HG03378 (cell line): ENCODE data around the gene STAT5A.
"Not testable (repeated sequence)": the region's sequence is repeated elsewhere in the genome, so short reads cannot be mapped to it uniquely, and the experiment has no call there.

Experiments
- ATAC-seq: cut with Tn5 transposase; IDR thresholded peaks from one replicate; pipeline ENCODE4 v1.9.1; 2021; ENCODE audit warnings: mild to moderate bottlenecking, moderate library complexity; ENCODE audit not compliant: unreplicated experiment

Gene STAT5A

GRCh38 chr17:42287977-42288802 lies at the start of gene STAT5A:
Gene STAT5A, plus strand, starts transcription at chr17:42288498. Its CDS starts 914 bp downstream, at chr17:42289412.
- peak; percentile 38 for ATAC-seq

GRCh38 chr17:42239576-42239975 lies 48.7 kb upstream of the STAT5A start:
- ATAC-seq, result not testable (repeated sequence)

GRCh38 chr17:42240201-42240600 lies 48.1 kb upstream of the STAT5A start:
- no peak for ATAC-seq

GRCh38 chr17:42240863-42241262 lies 47.4 kb upstream of the STAT5A start:
- not testable (repeated sequence) for ATAC-seq

DNA sequence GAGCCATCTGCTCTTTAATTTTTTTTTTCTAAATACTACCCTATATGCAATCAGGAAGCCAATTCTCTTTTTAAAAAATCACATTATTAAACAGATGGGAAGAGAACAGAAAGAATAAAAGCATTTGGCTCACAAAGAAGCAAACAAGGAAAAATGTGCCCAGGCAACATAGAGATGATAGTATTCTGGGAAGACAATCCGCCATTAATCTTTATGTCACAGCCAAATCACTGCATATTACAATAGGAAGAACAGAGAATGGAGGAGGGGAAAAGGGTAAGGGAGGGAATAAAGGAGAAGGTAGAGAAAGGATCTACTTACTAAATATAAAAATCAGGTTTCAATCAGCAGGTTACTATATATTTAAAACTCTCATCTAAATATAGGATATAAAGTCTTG lies 46.4 kb upstream of the STAT5A start:
- ATAC-seq, result no peak

GRCh38 chr17:42243493-42243982 lies 44.8 kb upstream of the STAT5A start:
- no peak for ATAC-seq

DNA sequence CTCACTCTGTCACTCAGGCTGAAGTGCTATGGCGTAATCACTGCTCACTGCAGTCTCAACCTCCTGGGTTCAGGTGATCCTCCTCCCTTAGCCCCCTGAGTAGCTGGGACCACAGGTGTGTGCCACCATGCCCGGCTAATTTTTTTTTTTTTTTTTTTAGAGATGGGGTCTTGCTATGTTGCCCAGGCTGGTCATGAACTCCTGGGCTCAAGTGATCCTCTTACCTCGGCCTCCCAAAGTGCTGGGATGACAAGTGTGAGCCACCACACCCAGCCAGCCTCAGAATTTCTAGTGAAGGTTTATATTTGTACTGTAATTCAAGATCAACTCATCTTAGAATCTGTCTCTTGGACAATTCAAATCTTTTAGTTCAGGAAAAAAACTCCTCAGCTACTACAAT lies 44.2 kb upstream of the STAT5A start:
- not testable (repeated sequence) for ATAC-seq

- not testable (repeated sequence) for ATAC-seq
Observed at GRCh38 chr17:42245183-42245582, 43.1 kb upstream of the STAT5A start.

- ATAC-seq, result no peak
Observed at GRCh38 chr17:42246515-42246914, 41.8 kb upstream of the STAT5A start.

DNA sequence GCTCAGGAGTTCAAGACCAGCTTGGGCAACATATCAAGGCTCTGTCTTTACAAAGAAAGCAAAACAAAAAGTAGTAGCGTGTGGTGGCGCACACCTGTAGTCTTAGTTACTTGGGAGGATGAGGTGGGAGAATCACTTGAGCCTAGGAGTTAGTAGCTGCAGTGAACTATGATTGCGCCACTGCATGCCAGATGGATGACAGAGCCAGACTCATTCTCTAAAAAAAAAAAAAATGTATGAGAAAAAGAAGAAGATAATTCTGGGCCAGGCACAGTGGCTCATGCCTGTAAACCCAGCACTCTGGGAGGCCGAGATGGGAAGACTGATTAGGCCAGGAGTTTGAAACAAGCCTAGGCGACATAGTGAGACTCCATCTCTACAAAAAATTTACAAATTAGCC lies 40.6 kb upstream of the STAT5A start:
- no peak for ATAC-seq

DNA sequence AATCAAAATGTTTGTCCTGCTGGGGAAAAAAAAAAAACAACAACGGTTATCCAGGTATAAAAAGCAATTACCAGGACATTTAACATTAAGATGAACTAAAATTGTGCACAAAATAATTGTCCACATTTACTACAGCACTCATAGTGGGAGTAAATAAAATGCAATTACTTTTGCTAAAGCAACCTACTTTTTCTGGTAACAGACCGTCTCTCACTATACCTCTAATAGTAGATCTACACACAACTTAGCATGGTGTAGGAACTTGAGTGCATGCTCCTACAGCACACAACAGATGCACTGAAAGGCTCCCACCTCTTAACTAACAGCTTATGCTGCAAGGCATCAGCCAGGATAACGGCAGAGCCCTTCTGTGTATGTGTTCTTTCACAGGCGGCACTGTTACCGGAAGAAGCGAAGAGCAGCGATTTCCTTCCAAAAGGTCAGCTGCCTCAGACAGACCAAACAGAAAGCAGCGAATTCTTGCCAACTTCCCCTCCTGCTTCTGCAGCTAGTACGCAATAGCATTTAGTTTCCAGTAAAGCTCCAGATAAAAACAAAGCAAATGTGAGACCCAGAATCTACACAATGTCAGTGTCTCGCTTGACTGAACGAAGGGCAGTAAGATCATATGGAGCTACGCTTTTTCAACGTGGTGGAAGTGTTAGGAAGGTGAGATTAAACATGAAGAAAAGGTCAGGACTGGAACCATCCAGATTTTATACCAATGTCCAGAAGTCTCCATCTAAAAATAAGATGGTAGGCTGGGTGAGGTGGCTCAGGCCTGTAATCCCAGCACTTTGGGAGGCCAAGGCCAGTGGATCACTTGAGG lies 39.7 kb upstream of the STAT5A start:
- peak; percentile 61 for ATAC-seq

DNA sequence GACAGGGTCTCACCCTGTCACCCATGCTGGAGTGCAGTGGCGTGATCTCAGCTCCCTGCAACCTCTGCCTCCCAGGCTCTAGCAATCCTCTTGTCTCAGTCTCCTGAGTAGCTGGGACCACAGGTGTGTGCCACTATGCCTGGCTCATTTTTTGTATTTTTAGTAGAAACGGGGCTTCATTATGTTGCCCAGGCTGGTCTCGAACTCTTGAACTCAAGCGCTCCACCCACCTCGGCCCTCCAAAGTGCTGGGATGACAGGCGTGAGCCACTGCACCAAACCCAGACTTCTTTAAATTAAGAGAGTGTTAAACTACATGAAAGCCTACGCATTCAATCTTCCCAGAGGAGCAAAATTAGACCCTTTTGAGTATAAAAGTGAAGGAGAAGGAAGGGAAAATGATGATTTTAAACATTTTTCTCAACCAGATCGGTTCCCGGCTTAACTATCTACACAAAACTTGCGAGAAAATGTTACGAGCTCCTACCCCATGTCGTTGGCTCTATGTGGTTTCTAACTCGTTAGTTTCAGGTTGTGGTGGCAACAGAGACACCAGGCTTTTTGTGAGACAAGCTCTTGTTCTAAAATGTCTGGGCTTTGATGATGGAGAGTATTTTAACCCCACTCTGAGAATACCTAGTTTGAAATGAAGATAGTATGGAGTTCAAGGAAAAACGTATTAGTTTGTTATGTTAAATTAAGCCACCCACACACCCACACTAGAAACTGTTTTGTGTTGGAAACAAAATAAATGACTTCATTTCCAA lies 38.4 kb upstream of the STAT5A start:
- no peak for ATAC-seq

- no peak for ATAC-seq
Observed at GRCh38 chr17:42251115-42251514, 37.2 kb upstream of the STAT5A start.

DNA sequence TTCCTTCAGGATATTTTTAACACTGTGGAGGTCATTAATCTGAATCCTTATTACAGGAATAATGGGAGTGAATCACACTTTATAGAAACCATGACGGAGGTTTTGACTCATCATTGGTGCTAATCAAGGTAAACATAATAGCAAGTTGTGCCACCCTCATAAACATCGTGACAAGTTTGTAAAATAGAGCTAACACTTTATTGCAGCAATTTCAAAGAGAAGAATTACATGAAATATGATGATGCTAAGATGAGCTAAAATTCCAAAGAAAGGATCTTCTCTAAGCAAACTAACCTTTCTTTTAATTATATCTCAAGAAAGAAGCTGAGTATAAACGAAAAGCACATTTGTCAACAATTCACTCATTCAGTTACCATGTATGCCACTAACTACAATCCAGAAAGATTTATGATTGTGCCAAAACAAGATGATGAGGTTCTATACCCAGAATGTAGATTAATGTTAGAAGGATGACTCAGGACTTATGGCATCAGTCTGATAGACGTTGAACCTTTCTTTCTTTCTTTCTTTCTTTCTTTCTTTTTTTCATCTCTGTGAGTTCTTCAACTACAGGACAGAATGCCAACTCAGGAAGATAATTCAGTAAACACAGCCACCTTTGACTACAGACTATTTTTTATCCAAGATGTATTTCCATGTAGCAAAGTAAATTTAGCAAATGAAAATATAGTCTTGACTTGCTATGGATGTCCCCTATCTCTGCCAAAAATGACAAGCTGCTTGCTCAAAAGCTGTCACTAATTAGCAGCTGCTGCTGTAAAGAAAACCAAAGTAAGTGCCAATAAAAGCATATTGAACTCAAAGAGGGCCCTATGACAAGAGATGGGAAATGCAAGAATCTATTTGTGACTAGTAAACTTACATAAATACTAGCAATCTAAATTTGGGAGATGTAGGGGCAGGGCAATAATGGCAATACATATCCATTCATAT lies 35.4 kb upstream of the STAT5A start:
- ATAC-seq, result no peak

DNA sequence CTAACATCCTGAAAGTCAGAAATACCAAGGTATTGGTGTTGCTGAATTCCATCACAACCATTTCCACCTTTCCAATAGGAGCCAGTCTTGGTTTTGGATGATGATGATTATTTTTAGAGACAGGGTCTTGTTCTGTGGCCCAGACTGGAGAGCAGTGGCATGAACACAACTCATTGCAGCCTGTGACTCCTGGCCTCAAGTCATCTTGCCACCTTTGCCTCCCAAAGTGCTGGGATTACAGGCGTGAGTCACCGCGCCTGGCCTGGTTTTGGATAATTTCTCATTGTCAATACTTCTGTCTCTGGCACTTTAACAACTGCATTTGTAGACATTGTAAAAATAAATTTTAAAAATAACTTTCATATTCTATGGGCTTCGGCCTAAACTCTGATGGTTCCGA lies 34.7 kb upstream of the STAT5A start:
- no peak for ATAC-seq

GRCh38 chr17:42255445-42255844 lies 32.9 kb upstream of the STAT5A start:
- no peak for ATAC-seq

GRCh38 chr17:42260318-42260717 lies 28.0 kb upstream of the STAT5A start:
- no peak for ATAC-seq

DNA sequence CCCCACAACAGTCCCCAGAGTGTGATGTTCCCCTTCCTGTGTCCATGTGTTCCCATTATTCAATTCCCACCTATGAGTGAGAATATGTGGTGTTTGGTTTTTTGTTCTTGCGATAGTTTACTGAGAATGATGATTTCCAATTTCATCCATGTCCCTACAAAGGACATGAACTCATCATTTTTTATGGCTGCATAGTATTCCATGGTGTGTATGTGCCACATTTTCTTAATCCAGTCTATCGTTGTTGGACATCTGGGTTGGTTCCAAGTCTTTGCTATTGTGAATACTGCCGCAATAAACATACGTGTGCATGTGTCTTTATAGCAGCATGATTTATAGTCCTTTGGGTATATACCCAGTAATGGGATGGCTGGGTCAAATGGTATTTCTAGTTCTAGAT lies 23.9 kb upstream of the STAT5A start:
- not testable (repeated sequence) for ATAC-seq

DNA sequence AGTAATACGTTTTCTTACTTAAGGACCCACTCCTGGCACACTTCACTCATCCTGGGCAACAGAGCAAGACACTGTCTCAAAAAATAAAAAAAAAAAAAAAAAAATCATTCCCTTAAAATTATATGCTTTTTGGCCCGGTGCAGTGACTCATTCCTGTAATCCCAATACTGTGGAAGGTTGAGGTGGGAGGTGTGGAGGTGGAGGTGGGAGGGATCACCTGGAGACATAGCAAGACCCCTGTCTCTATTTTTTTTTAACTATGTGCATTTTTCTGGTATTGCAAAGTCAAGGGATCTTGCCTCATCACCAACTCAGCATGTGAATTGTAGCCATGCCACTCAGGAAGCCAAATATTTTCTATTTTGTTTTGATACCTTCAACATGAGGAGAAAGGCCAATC lies 21.8 kb upstream of the STAT5A start:
- no peak for ATAC-seq
